DOHH2 (cell line): ENCODE data around the gene PLXNB1.

Experiments
- H3F3A ChIP-seq: fragments of 200-600 bp; sonication (generic), shearing (Covaris generic); 2 replicates; pipeline ENCODE4 v1.6.0; 2016; ENCODE audit warnings: antibody characterized with exemption, mild to moderate bottlenecking; ENCODE audit not compliant: control insufficient read depth, insufficient read depth
- H3K27ac ChIP-seq: fragments of 200-600 bp; sonication (generic); 2 replicates; pipeline ENCODE4 v1.5.1; 2014; ENCODE audit warnings: low read depth, mild to moderate bottlenecking, low read length, moderate library complexity
- H3K27me3 ChIP-seq: fragments of 200-600 bp; sonication (generic); 2 replicates; pipeline ENCODE4 v1.6.1; 2014; ENCODE audit warnings: mild to moderate bottlenecking, low read length, mixed read lengths; ENCODE audit not compliant: control insufficient read depth
- H3K36me3 ChIP-seq: fragments of 200-600 bp; sonication (generic); 2 replicates; pipeline ENCODE4 v1.6.1; 2014; ENCODE audit warnings: mild to moderate bottlenecking, low read length, moderate library complexity, mixed read lengths; ENCODE audit not compliant: control insufficient read depth
- H3K4me1 ChIP-seq: fragments of 200-600 bp; sonication (generic); 2 replicates; pipeline ENCODE4 v1.6.1; 2014; ENCODE audit warnings: mild to moderate bottlenecking, low read length, mixed read lengths; ENCODE audit not compliant: control insufficient read depth
- H3K4me2 ChIP-seq: fragments of 200-600 bp; sonication (generic); 2 replicates; pipeline ENCODE4 v1.6.0; 2014; ENCODE audit warnings: mild to moderate bottlenecking, low read length, moderate library complexity
- H3K4me3 ChIP-seq: fragments of 200-600 bp; sonication (generic); 2 replicates; pipeline ENCODE4 v1.5.1; 2014; ENCODE audit warnings: mild to moderate bottlenecking, low read length, mixed read lengths
- H3K79me2 ChIP-seq: fragments of 200-600 bp; sonication (generic); 2 replicates; pipeline ENCODE4 v1.6.1; 2014; ENCODE audit warnings: mild to moderate bottlenecking, low read length, mixed read lengths; ENCODE audit not compliant: control insufficient read depth
- H3K9me2 ChIP-seq: fragments of 200-600 bp; sonication (generic); replicated peaks from 2 replicates; pipeline ENCODE4 v1.6.1; 2014; ENCODE audit warnings: mild to moderate bottlenecking, low read length, mixed read lengths; ENCODE audit not compliant: control insufficient read depth
- H3K9me3 ChIP-seq: fragments of 200-600 bp; sonication (generic); 2 replicates; pipeline ENCODE4 v1.6.1; 2014; ENCODE audit warnings: antibody characterized with exemption, low read length, mixed read lengths; ENCODE audit not compliant: control insufficient read depth, insufficient read depth
- H4K20me1 ChIP-seq: fragments of 200-600 bp; sonication (generic); 2 replicates; pipeline ENCODE4 v1.6.0; 2014; ENCODE audit warnings: low read depth, mild to moderate bottlenecking, antibody characterized with exemption, low read length, moderate library complexity; ENCODE audit not compliant: control insufficient read depth, insufficient read depth
- EZH2phosphoT487 ChIP-seq: fragments of 200-600 bp; sonication (generic); IDR thresholded peaks from 2 replicates; pipeline ENCODE4 v1.6.1; 2017; ENCODE audit warnings: borderline replicate concordance, mild to moderate bottlenecking, antibody characterized with exemption, low read length, moderate library complexity, mixed read lengths
- TF ChIP-seq, protein P1 (sequence below): fragments of 200-600 bp; sonication (generic); IDR thresholded peaks from one replicate; pipeline ENCODE4 v1.5.1; 2014; ENCODE audit warnings: antibody characterized with exemption, mild to moderate bottlenecking, low read depth, low read length; ENCODE audit not compliant: poor library complexity, severe bottlenecking

The PLXNB1 gene

DNA sequence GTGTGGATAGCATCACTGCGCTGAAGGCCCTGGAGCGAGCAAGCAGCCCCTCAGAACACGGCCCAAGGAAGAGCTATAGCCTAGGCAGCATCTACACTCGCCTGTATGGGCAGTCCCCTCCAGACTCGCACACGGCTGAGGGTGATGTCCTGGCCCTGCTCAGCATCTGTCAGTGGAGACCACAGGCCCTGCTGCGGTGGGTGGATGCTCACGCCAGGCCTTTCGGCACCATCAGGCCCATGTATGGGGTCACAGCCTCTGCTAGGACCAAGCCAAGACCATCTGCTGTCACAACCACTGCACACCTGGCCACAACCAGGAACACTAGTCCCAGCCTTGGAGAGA lies 37.2 kb upstream of the PLXNB1 start:
- Histone ChIP-seq H3K27me3 (no peaks in the 10 kb centered on the region), H3K4me1 (peaks cover 66% of the 10 kb centered on the region), H3K27ac (peak overlapping the region; percentile 76), H3F3A (peaks cover 3% of the 10 kb centered on the region; the same call in 1 of the 2 replicates), H3K4me3 (peak overlapping the region; percentile 96), H3K4me2 (peak overlapping the region; percentile 97), H3K9me2 (no peaks in the 10 kb centered on the region), H4K20me1 (no peaks in the 10 kb centered on the region), H3K36me3 (peaks cover 67% of the 10 kb centered on the region), H3K79me2 (peaks cover 63% of the 10 kb centered on the region), H3K9me3 (no peaks in the 10 kb centered on the region)
- TF ChIP-seq, protein P1, sequence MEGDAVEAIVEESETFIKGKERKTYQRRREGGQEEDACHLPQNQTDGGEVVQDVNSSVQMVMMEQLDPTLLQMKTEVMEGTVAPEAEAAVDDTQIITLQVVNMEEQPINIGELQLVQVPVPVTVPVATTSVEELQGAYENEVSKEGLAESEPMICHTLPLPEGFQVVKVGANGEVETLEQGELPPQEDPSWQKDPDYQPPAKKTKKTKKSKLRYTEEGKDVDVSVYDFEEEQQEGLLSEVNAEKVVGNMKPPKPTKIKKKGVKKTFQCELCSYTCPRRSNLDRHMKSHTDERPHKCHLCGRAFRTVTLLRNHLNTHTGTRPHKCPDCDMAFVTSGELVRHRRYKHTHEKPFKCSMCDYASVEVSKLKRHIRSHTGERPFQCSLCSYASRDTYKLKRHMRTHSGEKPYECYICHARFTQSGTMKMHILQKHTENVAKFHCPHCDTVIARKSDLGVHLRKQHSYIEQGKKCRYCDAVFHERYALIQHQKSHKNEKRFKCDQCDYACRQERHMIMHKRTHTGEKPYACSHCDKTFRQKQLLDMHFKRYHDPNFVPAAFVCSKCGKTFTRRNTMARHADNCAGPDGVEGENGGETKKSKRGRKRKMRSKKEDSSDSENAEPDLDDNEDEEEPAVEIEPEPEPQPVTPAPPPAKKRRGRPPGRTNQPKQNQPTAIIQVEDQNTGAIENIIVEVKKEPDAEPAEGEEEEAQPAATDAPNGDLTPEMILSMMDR, result no peak
- TF ChIP-seq EZH2phosphoT487, result no peak

DNA sequence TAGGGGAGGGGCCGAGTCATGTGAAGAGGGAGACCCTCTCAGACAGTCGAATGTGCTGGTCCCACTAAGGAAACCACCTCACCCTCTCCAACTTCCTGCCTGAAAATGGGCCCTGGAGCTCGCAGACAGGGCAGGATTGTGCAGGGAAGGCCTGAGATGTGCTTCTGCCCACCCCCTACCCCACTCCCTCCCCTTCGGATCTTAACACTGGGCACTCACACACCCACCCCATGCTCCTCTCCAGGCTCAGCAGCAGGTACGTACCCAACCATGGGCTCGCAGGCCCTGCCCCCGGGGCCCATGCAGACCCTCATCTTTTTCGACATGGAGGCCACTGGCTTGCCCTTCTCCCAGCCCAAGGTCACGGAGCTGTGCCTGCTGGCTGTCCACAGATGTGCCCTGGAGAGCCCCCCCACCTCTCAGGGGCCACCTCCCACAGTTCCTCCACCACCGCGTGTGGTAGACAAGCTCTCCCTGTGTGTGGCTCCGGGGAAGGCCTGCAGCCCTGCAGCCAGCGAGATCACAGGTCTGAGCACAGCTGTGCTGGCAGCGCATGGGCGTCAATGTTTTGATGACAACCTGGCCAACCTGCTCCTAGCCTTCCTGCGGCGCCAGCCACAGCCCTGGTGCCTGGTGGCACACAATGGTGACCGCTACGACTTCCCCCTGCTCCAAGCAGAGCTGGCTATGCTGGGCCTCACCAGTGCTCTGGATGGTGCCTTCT lies 36.7 kb upstream of the PLXNB1 start:
- Histone ChIP-seq H3K27ac (peak overlapping the region; percentile 76), H3K4me1 (peaks cover 61% of the 10 kb centered on the region), H3F3A (peaks cover 3% of the 10 kb centered on the region; the same call in 1 of the 2 replicates), H3K4me3 (peak overlapping the region; percentile 96), H3K79me2 (peaks cover 58% of the 10 kb centered on the region), H4K20me1 (no peaks in the 10 kb centered on the region), H3K4me2 (peak overlapping the region; percentile 97), H3K27me3 (no peaks in the 10 kb centered on the region), H3K9me2 (no peaks in the 10 kb centered on the region), H3K9me3 (no peaks in the 10 kb centered on the region), H3K36me3 (peaks cover 67% of the 10 kb centered on the region)
- TF ChIP-seq, protein P1, result no peak
- no peak for TF ChIP-seq EZH2phosphoT487

DNA sequence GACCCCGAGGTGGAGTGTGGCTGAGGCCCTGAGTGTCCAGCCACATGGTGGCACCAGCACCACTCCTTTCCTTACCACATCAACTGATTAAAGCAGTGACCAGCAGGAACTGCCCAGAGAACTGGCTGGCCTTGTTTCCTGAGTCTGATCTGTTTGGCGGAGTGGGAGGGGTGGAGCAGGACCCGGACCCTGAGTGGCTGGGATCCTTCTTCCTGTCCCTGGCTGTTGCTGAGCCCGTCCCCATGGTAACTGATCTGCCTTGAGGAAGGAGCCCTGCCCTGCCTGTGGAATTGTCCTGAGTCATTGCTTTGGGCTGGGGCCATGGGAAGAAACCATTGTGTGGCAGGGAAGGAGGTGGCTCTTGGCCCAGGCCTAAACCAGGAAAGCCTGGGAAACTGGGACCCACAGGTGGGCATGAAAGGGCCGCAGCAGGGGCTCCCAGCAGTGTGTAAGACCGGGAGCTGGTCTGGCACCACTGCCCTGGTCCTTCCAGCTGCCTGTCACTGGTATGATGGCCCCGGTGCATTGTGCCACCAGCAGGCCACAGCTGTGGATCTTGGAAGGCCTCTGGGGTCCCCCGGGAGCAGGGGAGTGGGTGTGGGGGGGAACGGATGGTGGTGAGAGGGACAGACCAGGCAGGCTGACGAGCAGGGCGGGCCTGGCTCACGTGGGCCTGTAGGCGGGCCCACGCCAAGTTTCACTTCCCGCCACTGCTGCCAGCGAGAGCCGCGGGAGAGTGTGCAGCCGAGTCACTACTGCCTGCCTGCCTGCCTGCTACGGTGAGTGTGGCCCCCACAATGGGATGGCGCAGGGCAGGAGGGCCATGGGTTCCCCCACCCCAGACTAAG lies 35.9 kb upstream of the PLXNB1 start:
- no peaks in the 10 kb centered on the region for H3K9me2 ChIP-seq
- peak overlapping the region; percentile 76 for H3K27ac ChIP-seq
- peaks cover 50% of the 10 kb centered on the region for H3K79me2 ChIP-seq
- H3K27me3 ChIP-seq, result no peaks in the 10 kb centered on the region
- no peaks in the 10 kb centered on the region for H3K9me3 ChIP-seq
- H3F3A ChIP-seq, result peaks cover 3% of the 10 kb centered on the region; the same call in 1 of the 2 replicates
- H3K36me3 ChIP-seq, result peaks cover 72% of the 10 kb centered on the region
- peak overlapping the region; percentile 96 for H3K4me3 ChIP-seq
- peaks cover 53% of the 10 kb centered on the region for H3K4me1 ChIP-seq
- H3K4me2 ChIP-seq, result peak overlapping the region; percentile 97
- no peaks in the 10 kb centered on the region for H4K20me1 ChIP-seq
- TF ChIP-seq, protein P1, result peak; percentile 65
- TF ChIP-seq EZH2phosphoT487, result no peak
